Neural progenitor cell (in vitro differentiated cells): ENCODE results near the gene TEX30. TPM values are rescaled to one million over a fixed set of nuclear protein-coding genes. Genes with fewer than 3 reads are reported as not detected.
A peak's percentile ranks its signal among the peaks of the same experiment; 100 is the strongest.

Source experiments
- DNase-seq: peaks from one replicate; pipeline ENCODE4 v3.0.0-alpha.2; 2016; ENCODE audit warnings: low spot score
- H2AFZ ChIP-seq: fragments of 200-600 bp; sonication (generic); replicated peaks from 2 replicates; pipeline ENCODE4 v1.6.1; 2016; ENCODE audit warnings: antibody characterized with exemption
- H3F3A ChIP-seq: fragments of 200-600 bp; sonication (generic); 2 replicates; pipeline ENCODE4 v1.6.1; 2016; ENCODE audit warnings: antibody characterized with exemption, low read depth
- H3K27ac ChIP-seq: fragments of 200-600 bp; sonication (generic); 2 replicates; pipeline ENCODE4 v1.5.1; 2016; ENCODE audit warnings: mild to moderate bottlenecking
- H3K27me3 ChIP-seq: fragments of 200-600 bp; sonication (generic); 2 replicates; pipeline ENCODE4 v1.6.1; 2016; ENCODE audit warnings: mild to moderate bottlenecking, moderate library complexity
- H3K36me3 ChIP-seq: fragments of 200-600 bp; sonication (generic); 2 replicates; pipeline ENCODE4 v1.5.1; 2016
- H3K4me1 ChIP-seq: fragments of 200-600 bp; sonication (generic); 2 replicates; pipeline ENCODE4 v1.6.1; 2016; ENCODE audit warnings: mixed run types
- H3K4me2 ChIP-seq: fragments of 200-600 bp; sonication (generic); 2 replicates; pipeline ENCODE4 v1.6.1; 2016
- H3K4me3 ChIP-seq: fragments of 200-600 bp; sonication (generic); 2 replicates; pipeline ENCODE4 v1.5.1; 2016
- H3K79me2 ChIP-seq: fragments of 200-600 bp; sonication (generic); 2 replicates; pipeline ENCODE4 v1.6.1; 2016; ENCODE audit warnings: low read depth
- H3K9ac ChIP-seq: fragments of 200-600 bp; sonication (generic); 2 replicates; pipeline ENCODE4 v1.6.1; 2016
- H3K9me3 ChIP-seq: fragments of 200-600 bp; sonication (generic); 2 replicates; pipeline ENCODE4 v1.5.1; 2016; ENCODE audit warnings: low read depth
- H4K20me1 ChIP-seq: fragments of 200-600 bp; sonication (generic); 2 replicates; pipeline ENCODE4 v1.6.1; 2016; ENCODE audit warnings: low read depth
- H3K27ac Mint-ChIP-seq: 3 replicates; pipeline ENCODE4 v1.8.0; 2021; ENCODE audit warnings: mixed read lengths
- H3K27me3 Mint-ChIP-seq: 2 replicates; pipeline ENCODE4 v1.8.0; 2022; ENCODE audit warnings: low read depth, mild to moderate bottlenecking, inconsistent platforms, moderate library complexity, mixed read lengths; ENCODE audit not compliant: insufficient read depth
- H3K36me3 Mint-ChIP-seq: 3 replicates; pipeline ENCODE4 v1.8.0; 2021; ENCODE audit warnings: mixed read lengths
- H3K4me1 Mint-ChIP-seq: 3 replicates; pipeline ENCODE4 v1.8.0; 2021; ENCODE audit warnings: mixed read lengths
- H3K4me3 Mint-ChIP-seq: 3 replicates; pipeline ENCODE4 v1.8.0; 2021; ENCODE audit warnings: mild to moderate bottlenecking, moderate library complexity, mixed read lengths
- H3K9me3 Mint-ChIP-seq: 3 replicates; pipeline ENCODE4 v1.8.0; 2020; ENCODE audit warnings: mixed read lengths
- EZH2 ChIP-seq: fragments of 200-600 bp; sonication (generic); IDR thresholded peaks from 2 replicates; pipeline ENCODE4 v1.6.1; 2017; ENCODE audit warnings: antibody characterized with exemption, mild to moderate bottlenecking, moderate library complexity
- EZH2phosphoT487 ChIP-seq: fragments of 200-600 bp; sonication (generic); IDR thresholded peaks from 2 replicates; pipeline ENCODE4 v1.6.1; 2017; ENCODE audit warnings: antibody characterized with exemption
- total RNA-seq: library from RNA; depleted of rRNA; stranded (reverse); fragments of >200 nt; gene quantifications from 2 replicates; pipeline ENCODE4 v1.2.3, GENCODE V29; 2015; ENCODE audit warnings: low replicate concordance
- TF ChIP-seq, protein P1 (sequence below): fragments of 200-600 bp; sonication (generic); IDR thresholded peaks from 2 replicates; pipeline ENCODE4 v1.5.1; 2017; ENCODE audit warnings: antibody characterized with exemption, mild to moderate bottlenecking

TEX30 gene
- total RNA-seq, 1 donor from 2014 or later = 38.9 TPM

DNA sequence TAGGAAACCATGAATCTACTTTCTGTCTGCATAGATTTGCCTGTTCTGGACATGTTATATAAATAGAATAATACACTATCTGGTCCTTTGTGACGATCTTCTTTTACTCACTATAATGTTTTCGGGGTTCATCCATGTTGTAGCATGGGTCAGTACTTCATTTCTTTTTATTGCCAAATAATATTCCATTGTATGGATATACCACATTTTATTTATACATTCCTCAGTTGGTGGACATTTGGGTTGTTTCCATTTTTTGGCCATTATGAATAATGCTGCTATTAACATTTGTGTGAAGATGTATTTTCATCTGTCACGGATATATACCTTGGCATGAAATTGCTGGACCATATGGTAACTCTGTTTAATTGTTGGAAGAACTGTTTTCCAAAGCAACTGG lies 32.1 kb upstream of the TEX30 start:
- H3K4me1 ChIP-seq = no peaks in the 10 kb centered on the region
- peaks cover 4% of the 10 kb centered on the region for H3K9me3 Mint-ChIP-seq
- no peaks in the 10 kb centered on the region for H3K27me3 Mint-ChIP-seq
- H3K27ac Mint-ChIP-seq = no peak overlapping the region
- TF ChIP-seq, protein P1, sequence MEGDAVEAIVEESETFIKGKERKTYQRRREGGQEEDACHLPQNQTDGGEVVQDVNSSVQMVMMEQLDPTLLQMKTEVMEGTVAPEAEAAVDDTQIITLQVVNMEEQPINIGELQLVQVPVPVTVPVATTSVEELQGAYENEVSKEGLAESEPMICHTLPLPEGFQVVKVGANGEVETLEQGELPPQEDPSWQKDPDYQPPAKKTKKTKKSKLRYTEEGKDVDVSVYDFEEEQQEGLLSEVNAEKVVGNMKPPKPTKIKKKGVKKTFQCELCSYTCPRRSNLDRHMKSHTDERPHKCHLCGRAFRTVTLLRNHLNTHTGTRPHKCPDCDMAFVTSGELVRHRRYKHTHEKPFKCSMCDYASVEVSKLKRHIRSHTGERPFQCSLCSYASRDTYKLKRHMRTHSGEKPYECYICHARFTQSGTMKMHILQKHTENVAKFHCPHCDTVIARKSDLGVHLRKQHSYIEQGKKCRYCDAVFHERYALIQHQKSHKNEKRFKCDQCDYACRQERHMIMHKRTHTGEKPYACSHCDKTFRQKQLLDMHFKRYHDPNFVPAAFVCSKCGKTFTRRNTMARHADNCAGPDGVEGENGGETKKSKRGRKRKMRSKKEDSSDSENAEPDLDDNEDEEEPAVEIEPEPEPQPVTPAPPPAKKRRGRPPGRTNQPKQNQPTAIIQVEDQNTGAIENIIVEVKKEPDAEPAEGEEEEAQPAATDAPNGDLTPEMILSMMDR = no peak
- TF ChIP-seq EZH2phosphoT487 (no peak), EZH2 (no peak)
- no peak overlapping the region for H2AFZ ChIP-seq
- no peaks in the 10 kb centered on the region for H3F3A ChIP-seq
- peaks cover 5% of the 10 kb centered on the region for H3K36me3 ChIP-seq
- H3K4me3 ChIP-seq = no peak overlapping the region
- no peak overlapping the region for H3K4me3 Mint-ChIP-seq
- peaks cover 3% of the 10 kb centered on the region for H3K4me1 Mint-ChIP-seq
- no peak overlapping the region for H3K4me2 ChIP-seq
- no peak overlapping the region for H3K9ac ChIP-seq
- peaks cover 9% of the 10 kb centered on the region for H3K27me3 ChIP-seq
- DNase-seq = no peak
- H4K20me1 ChIP-seq = no peaks in the 10 kb centered on the region
- no peaks in the 10 kb centered on the region for H3K79me2 ChIP-seq
- H3K9me3 ChIP-seq = no peaks in the 10 kb centered on the region
- no peak overlapping the region for H3K27ac ChIP-seq
- peaks cover 28% of the 10 kb centered on the region for H3K36me3 Mint-ChIP-seq

DNA sequence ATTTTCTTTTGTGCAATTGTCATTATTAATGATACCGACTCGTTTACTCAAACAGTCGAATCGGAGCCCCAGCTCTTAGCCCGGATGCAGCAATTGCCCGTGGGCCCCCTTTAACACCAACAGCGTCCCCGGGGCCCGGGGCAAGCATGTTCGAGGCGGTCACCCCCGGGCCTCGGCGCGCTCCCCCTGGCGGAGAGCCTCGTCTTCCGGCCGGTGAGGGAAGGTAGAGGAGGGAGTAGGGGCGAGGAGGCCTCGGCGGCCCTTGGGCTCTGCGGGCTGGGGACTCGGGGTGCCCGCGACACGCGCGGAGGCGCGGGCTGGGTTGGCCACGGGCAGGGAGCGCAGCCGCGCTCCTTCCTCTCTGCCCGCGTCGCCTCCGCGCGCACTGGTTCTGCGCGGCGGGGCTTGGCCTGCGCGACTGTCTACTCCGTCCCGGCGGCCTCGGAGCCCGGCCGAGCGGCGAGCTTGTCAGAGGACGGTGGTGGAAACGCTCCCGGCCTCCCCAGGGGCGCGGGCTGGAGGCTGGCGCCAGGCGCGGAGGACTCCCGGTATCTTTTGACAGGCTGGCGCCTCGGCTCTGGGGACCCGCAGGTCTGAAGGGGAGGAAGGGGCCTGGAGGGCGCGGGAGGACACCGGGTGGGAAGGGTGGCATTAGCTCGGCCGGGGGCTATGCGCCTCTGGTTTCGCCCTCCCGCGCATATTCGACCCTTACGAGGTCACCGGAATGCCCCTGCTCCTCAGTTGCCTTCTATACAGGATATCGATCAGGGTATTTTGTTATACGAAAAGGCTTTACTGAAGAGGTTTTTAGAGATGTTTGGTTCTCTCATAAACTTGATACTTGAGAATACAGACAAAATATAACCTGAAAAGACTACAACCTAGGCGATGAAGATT lies 26.8 kb upstream of the TEX30 start:
- TF ChIP-seq EZH2 = peak; percentile 31
- TF ChIP-seq EZH2phosphoT487 = no peak
- TF ChIP-seq, protein P1 = peak; percentile 86
- Histone ChIP-seq H4K20me1 (no peaks in the 10 kb centered on the region), H3K27me3 (peaks cover 39% of the 10 kb centered on the region), H3K4me1 (peaks cover 6% of the 10 kb centered on the region), H3K36me3 (no peaks in the 10 kb centered on the region), H2AFZ (peak overlapping the region; percentile 92), H3F3A (no peaks in the 10 kb centered on the region), H3K9ac (no peak overlapping the region), H3K79me2 (peaks cover 6% of the 10 kb centered on the region), H3K9me3 (no peaks in the 10 kb centered on the region), H3K4me3 (peak overlapping the region; percentile 83), H3K4me2 (peak overlapping the region; percentile 90), H3K27ac (no peak overlapping the region)
- DNase-seq = peak; percentile 88
- peaks cover 7% of the 10 kb centered on the region for H3K36me3 Mint-ChIP-seq
- H3K9me3 Mint-ChIP-seq = no peaks in the 10 kb centered on the region
- H3K27ac Mint-ChIP-seq = no peak overlapping the region
- H3K27me3 Mint-ChIP-seq = peaks cover 3% of the 10 kb centered on the region
- peak overlapping the region; percentile 89 for H3K4me3 Mint-ChIP-seq
- H3K4me1 Mint-ChIP-seq = peaks cover 18% of the 10 kb centered on the region

DNA sequence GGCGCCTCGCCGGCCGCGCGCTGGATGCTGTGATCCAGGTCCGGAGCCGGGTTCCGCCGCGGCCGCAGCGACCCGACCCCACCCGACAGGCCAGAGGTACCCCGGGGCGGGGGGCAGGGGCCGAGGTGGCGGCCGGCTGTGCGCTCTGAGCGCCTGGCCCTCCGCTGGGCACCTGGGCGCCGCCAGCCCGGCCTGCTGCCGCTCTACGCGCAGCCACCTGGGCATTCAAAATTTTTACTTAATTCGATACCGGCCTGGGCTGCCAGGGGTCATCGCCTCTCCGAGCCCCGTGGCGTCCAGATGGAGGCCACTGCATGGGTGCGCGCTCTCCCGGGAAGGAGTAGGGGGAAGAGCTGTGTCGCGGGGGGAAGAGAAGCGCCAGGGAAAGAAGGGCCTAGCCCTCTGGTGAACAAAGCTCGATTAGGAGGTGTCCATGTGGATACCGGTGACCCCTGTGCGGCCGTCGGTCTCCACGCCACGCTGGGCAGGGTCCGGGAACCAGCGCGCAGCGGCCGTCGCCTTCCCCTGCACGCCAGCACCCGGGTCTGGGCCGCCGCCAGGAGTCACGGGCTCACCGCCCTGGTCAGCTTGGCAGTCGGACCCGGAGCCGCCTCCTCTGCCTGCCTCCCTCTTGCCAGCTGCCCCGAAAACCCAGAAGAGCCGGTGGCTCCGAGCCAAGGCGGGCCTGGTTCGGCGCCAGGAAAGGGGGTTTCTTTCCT lies 26.0 kb upstream of the TEX30 start:
- peak; percentile 46 for DNase-seq
- Histone ChIP-seq H3K4me2 (peak overlapping the region; percentile 90), H3F3A (no peaks in the 10 kb centered on the region), H3K27me3 (peaks cover 39% of the 10 kb centered on the region), H3K4me1 (peaks cover 6% of the 10 kb centered on the region), H3K4me3 (peak overlapping the region; percentile 83), H3K9ac (no peak overlapping the region), H3K9me3 (no peaks in the 10 kb centered on the region), H3K36me3 (no peaks in the 10 kb centered on the region), H4K20me1 (no peaks in the 10 kb centered on the region), H3K79me2 (peaks cover 6% of the 10 kb centered on the region), H2AFZ (peak overlapping the region; percentile 92), H3K27ac (no peak overlapping the region)
- Mint-ChIP-seq H3K36me3 (peaks cover 4% of the 10 kb centered on the region), H3K9me3 (no peaks in the 10 kb centered on the region), H3K4me1 (peaks cover 18% of the 10 kb centered on the region), H3K4me3 (peak overlapping the region; percentile 99), H3K27me3 (peaks cover 3% of the 10 kb centered on the region), H3K27ac (no peak overlapping the region)
- TF ChIP-seq EZH2 = peak; percentile 54
- TF ChIP-seq EZH2phosphoT487 = no peak
